NCI-H2227 treated with DMSO at 0.1 percent for 48 hours (cell line): ENCODE data around the gene DUOXA2.

Source experiments
- DNase-seq: peaks from one replicate; lab custom pipeline; 2025; lab: John Stamatoyannopoulos, UW

DUOXA2 gene

GRCh38 chr15:45136378-45136764 is 22.2 kb downstream of the DUOXA2 start:
- no peak for DNase-seq

DNA sequence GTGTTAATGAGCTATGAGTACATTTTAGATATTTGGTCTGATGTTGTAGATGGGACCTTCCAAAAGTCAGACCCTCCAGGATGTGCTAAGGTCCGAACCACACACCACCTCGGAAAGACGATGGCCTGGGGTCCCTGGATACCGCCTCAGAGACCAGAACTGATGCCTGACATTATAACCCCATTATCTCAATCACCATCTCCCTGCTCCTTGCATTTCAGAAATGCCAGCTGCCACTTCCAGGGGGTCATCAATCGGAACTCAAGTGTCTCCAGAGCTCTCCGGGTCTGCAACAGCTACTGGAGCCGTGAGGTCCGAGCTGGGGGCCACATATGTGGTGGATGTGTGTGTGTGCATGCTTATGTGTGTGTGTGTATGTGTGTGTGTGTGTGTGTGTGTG is 23.6 kb downstream of the DUOXA2 start:
- DNase-seq = no peak

- DNase-seq = no peak
These were observed 25.0 kb downstream of the DUOXA2 start for GRCh38 chr15:45138814-45139765.

DNA sequence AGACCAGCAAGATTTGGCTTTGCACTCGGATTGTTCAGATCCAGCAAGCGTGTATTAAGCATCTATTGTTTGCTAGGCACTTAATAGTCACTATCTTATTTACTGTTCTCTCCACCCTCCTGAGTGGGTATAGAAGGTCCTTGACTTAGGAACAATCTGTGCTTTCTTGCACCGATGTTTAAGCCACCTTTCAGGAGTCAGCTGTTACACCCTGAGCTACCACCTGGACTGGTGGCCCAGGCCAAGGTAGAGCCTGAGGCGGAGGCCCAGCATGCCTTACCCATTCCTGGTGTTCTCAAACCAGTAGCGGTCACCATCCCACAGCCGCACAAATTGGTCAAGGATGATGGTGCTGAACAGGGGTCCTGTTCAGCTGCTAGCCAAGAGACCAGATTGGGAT is 25.6 kb downstream of the DUOXA2 start:
- DNase-seq = no peak

DNA sequence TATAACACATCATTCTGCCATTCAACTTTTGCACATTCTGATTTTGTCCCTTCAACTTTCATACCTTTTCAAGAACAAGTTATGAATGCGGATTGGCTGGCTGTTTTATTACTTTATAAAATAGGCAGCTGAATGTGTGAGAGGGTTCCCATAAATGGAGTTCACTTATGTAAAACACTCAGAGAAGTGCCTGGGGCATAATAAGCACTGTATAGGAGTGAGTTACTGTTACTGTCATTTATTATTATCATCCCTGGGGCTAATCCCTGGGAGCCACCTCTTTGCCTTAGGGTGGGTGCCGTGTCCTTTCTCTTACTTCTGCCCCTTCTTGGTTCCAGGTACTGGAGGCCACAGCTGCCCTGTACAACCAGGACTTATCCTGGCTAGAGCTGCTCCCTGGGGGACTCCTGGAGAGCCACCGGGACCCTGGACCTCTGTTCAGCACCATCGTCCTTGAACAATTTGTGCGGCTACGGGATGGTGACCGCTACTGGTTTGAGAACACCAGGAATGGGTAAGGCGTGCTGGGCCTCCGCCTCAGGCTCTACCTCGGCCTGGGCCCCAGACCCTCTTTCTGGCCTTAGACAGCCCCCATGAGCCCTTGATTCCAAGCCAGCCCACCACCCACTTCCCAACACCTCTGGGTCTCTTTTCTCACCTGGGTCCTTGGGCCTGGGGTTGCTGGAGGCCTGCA is 26.6 kb downstream of the DUOXA2 start:
- no peak for DNase-seq

DNA sequence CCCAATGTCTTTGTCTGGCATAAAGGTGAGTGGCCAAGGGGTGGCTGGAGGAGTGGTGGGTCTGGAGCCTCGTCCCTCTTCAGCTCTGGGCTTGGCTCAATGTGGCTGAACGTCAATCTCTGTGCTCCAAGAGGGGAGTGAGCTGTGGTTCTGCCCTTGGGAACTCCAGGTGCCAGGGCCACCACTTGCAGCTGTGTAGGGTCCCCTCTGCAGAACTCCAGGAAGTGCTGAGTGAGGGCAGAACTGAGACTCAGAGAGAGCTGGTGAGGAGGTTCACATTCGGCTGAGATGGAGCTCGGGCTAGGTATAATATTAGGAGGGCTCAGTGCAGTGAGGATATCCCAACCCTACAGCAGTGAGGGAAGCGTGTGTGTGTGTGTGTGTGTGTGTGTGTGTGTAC is 27.3 kb downstream of the DUOXA2 start:
- no peak for DNase-seq

DNA sequence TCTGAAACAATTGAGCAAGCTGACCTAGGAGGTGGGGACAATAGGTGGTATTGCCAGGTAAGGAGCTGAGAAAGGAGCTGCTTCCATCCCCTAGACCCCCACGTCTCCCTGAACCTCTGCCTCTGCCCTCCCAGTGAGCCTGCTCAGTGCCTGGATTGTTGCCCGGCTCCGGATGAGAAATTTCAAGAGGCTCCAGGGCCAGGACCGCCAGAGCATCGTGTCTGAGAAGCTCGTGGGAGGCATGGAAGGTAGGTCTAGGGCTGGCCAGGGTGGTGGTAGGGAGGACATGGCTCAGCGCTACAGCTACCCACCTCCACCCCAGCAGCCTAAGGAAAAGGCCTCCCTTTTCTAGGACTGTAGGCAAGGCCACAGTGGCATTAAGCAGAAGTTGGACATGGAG is 28.9 kb downstream of the DUOXA2 start:
- no peak for DNase-seq

- DNase-seq = no peak
These were observed 29.8 kb downstream of the DUOXA2 start for GRCh38 chr15:45143946-45144345.

DNA sequence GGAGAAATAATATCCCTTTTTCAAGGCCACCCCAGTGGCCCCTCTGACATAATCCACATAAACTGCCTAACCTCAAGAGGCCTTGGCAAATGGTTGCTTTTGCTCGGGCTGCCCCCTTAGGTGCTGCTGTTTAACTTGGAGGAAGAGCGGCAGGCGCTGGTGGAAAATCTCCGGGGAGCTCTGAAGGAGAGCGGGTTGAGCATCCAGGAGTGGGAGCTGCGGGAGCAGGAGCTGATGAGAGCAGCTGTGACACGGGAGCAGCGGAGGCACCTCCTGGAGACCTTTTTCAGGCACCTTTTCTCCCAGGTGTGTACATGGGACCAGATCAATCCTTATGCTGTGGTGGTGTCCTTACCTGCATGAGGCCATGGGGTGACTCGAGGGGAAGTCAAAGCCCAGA is 30.6 kb downstream of the DUOXA2 start:
- no peak for DNase-seq

DNA sequence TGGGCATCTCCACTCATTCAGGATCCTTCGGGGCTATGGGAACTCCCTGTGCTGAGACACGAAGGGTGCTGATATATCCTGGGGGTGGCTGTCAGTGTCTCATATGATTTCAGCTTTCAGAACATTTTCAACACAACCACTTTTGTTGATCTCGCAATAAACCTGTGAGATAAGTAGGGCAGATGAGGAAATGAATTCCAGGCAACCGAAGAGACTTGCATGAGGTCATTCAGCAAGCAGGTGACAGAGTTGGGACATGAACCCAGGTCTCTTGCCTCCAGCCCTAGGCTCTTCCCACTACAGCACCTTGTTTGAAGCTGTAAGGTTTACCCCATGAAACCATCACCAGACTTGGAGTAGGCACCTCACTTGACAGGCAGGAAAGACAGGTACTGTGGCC is 32.3 kb downstream of the DUOXA2 start:
- DNase-seq = no peak

DNA sequence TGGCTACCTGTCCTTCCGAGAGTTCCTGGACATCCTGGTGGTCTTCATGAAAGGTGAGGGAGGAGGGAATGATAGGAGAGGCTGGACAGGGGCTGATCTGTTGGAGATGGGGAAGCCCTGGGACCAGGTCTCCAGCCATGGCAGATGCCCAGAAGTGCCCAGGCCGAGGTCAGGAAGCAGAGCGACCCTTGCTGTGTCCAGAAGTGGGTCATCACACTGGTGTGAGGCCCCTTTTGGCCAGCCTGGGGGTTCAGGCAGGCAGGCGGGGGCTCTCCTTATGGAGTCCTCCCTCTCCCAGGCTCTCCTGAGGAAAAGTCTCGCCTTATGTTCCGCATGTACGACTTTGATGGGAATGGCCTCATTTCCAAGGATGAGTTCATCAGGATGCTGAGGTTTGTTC is 33.5 kb downstream of the DUOXA2 start:
- DNase-seq = no peak

- DNase-seq = no peak
These were observed 34.2 kb downstream of the DUOXA2 start for GRCh38 chr15:45148076-45149059.

DNA sequence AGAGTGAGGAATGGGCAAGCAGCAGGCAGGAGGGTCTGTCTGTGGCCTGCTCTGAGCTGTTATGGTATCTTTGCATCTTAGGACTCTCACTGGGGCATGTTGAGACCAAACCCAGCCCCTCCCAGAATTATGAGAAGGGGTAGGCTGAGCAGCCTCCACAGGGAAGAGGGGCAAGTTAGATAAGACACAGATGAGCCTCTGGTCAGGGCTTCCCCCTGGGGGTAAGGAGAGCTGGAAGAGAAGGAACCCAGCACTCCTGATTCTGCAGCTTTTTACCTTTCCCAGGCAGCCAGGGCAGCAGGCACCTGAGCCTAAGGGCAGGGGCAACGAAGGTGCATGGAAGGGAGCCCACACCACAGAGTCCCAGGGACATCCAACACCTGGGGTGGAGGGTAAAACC is 34.9 kb downstream of the DUOXA2 start:
- DNase-seq = no peak

DNA sequence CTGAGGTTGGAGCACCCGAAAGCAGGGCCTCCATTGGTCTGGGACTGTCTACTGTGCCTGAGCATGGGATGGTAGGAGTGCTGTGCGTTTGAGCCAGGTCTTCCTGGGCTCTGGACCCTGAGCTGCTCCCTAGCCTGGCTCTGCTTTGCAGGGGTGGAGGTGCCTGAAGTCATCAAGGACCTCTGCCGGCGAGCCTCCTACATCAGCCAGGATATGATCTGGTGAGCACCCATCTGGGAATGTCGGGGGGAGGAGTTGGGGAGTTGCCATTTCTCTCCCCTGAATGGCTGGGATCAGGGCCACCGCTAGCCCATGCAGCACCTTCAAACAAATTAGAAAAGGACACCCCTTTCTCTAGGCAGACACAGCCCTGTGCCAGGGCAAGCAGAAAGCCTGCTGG is 36.4 kb downstream of the DUOXA2 start:
- DNase-seq = no peak

- DNase-seq = no peak
These were observed 36.9 kb downstream of the DUOXA2 start for GRCh38 chr15:45150997-45151396.

GRCh38 chr15:45151998-45152828 is 38.1 kb downstream of the DUOXA2 start:
- DNase-seq = no peak

DNA sequence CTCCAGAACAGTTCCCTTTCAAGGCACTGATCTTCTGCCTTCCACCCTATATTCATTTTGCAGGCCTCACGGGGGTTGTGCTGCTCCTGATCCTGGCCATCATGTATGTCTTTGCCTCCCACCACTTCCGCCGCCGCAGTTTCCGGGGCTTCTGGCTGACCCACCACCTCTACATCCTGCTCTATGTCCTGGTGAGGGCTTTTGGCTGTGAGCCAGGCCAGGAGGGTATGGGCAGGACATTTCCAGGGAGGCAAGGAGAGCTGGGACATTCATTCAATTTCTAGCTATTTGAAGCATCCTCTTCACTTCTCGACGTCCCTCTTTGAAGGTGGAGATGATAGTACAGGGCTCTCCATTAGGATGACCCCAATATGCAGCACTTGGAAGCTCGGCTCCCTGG is 41.6 kb downstream of the DUOXA2 start:
- no peak for DNase-seq

DNA sequence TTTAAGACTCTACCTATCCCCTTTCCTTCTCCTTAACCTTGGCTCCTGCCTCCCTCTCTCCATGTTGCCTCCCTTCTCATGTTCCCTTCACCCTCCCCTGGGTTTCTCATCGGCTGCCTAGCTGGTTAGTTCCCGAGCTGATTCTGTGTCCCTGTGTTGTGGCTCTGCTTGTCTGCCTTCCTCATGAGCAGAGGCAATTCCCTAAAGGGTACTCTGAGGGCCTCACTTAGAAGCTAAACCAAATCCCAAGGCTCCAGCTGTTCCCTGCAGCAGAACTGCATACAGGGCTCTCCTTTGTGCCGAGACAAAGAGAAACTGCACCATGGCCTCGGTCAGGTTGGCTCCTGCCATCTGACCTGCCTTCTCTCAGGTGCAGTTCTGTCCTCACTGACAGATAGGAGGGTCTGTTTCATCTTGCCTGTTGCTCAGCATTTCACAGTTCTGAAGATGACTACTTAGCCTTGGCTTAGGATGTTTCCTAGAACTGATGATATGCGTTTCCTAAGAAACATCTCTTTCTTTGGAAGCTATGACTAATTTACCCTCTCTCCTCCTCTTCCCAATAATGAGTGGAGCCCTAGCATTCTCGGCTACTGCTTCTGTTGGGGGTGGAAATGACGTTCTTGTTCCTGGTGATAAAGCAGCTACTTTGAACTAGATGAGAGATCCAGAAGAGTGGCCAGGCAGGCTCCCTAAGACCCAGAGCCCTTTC is 42.8 kb downstream of the DUOXA2 start:
- DNase-seq = no peak

GRCh38 chr15:45157974-45158373 is 43.8 kb downstream of the DUOXA2 start:
- DNase-seq = no peak

DNA sequence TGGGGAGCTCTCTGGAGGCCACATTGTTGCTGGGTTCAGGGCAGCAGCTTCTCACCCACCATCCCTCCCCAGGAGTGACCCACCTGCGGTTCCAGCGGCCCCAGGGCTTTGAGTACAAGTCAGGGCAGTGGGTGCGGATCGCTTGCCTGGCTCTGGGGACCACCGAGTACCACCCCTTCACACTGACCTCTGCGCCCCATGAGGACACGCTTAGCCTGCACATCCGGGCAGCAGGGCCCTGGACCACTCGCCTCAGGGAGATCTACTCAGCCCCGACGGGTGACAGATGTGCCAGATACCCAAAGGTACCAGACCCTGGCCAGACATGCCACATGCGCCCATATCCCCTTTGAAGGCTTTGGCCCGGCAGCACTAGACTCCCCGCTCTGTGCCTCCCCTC is 47.5 kb downstream of the DUOXA2 start:
- DNase-seq = no peak
